ENCODE data around the gene ZNF33A.

DNA sequence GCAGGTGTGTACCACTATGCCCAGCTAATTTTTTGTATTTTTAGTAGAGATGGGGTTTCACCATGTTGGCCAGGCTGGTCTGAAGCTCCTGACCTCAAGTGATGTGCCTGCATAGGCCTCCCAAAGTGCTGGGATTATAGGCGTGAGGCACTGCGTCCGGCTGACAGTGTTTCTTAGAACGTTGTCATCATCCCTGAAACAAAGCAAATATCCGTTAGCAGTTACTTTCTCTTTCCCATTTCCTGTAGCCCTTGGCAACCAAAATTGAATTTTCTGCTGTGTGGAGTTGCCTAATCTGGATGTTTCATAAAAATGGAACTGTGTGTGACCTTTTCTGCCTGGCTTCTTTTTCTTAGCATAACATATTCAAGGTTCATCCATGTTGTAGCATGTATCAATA lies 22.4 kb downstream of the ZNF33A start:
- no peak for TF ChIP-seq POLR2AphosphoS5 (IDR thresholded peaks at IDR 0.05; ENCODE audit: low read depth)
- TF ChIP-seq, protein P1, sequence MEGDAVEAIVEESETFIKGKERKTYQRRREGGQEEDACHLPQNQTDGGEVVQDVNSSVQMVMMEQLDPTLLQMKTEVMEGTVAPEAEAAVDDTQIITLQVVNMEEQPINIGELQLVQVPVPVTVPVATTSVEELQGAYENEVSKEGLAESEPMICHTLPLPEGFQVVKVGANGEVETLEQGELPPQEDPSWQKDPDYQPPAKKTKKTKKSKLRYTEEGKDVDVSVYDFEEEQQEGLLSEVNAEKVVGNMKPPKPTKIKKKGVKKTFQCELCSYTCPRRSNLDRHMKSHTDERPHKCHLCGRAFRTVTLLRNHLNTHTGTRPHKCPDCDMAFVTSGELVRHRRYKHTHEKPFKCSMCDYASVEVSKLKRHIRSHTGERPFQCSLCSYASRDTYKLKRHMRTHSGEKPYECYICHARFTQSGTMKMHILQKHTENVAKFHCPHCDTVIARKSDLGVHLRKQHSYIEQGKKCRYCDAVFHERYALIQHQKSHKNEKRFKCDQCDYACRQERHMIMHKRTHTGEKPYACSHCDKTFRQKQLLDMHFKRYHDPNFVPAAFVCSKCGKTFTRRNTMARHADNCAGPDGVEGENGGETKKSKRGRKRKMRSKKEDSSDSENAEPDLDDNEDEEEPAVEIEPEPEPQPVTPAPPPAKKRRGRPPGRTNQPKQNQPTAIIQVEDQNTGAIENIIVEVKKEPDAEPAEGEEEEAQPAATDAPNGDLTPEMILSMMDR (IDR thresholded peaks at IDR 0.05; ENCODE audit: insufficient read depth, low read length) = no peak
- no peak for TF ChIP-seq SPI1 (IDR thresholded peaks at IDR 0.05; ENCODE audit: borderline replicate concordance, low read depth)
- no peak for TF ChIP-seq GABPA (IDR thresholded peaks at IDR 0.05; ENCODE audit: low read depth)
- TF ChIP-seq, protein P2, sequence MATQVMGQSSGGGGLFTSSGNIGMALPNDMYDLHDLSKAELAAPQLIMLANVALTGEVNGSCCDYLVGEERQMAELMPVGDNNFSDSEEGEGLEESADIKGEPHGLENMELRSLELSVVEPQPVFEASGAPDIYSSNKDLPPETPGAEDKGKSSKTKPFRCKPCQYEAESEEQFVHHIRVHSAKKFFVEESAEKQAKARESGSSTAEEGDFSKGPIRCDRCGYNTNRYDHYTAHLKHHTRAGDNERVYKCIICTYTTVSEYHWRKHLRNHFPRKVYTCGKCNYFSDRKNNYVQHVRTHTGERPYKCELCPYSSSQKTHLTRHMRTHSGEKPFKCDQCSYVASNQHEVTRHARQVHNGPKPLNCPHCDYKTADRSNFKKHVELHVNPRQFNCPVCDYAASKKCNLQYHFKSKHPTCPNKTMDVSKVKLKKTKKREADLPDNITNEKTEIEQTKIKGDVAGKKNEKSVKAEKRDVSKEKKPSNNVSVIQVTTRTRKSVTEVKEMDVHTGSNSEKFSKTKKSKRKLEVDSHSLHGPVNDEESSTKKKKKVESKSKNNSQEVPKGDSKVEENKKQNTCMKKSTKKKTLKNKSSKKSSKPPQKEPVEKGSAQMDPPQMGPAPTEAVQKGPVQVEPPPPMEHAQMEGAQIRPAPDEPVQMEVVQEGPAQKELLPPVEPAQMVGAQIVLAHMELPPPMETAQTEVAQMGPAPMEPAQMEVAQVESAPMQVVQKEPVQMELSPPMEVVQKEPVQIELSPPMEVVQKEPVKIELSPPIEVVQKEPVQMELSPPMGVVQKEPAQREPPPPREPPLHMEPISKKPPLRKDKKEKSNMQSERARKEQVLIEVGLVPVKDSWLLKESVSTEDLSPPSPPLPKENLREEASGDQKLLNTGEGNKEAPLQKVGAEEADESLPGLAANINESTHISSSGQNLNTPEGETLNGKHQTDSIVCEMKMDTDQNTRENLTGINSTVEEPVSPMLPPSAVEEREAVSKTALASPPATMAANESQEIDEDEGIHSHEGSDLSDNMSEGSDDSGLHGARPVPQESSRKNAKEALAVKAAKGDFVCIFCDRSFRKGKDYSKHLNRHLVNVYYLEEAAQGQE (IDR thresholded peaks at IDR 0.05; ENCODE audit: insufficient replicate concordance, low read depth) = no peak
